Measurements from ENCODE around the gene BCL2L15. TPM values are rescaled to one million over a fixed set of nuclear protein-coding genes. Genes with fewer than 3 reads are reported as not detected.

The BCL2L15 gene
- total RNA-seq, 1 donor from 2014 or later: 0.84 TPM

- H3K9me3 Mint-ChIP-seq: no peaks in the 10 kb centered on the region
- no peak for TF ChIP-seq CTCF (conservative IDR thresholded peaks at IDR 0.05)
- H3K27me3 Mint-ChIP-seq (ENCODE audit: low read depth): peaks cover 8% of the 10 kb centered on the region
- H3K4me1 Mint-ChIP-seq: no peaks in the 10 kb centered on the region
- H3K4me3 Mint-ChIP-seq: no peak overlapping the region
- no peak for DNase-seq (ENCODE audit: low read depth, low spot score)
- no peaks in the 10 kb centered on the region for H3K36me3 Mint-ChIP-seq (ENCODE audit: low read depth)
- no peak overlapping the region for H3K27ac Mint-ChIP-seq (ENCODE audit: unreplicated experiment)
Observed at GRCh38 chr1:113834716-113835115, 52.7 kb downstream of the BCL2L15 start.

Other genes starting within 250 kb of the BCL2L15 start
- 48.5 and 50.2 TPM in 2 replicates for gene PHTF1, start 128.1 kb downstream of the BCL2L15 start, total RNA-seq
- gene RSBN1, start 75.1 kb downstream of the BCL2L15 start, total RNA-seq: 26.8 and 31.1 TPM in 2 replicates
- not detected in 2 replicates for gene PTPN22, start 15.9 kb downstream of the BCL2L15 start, total RNA-seq
- gene AP4B1, start 17.2 kb upstream of the BCL2L15 start, total RNA-seq: 23.6 and 25.3 TPM in 2 replicates
- 21.4 and 21.5 TPM in 2 replicates for gene DCLRE1B, start 17.7 kb upstream of the BCL2L15 start, total RNA-seq
- 53.4 and 57.7 TPM in 2 replicates for gene HIPK1, start 41.7 kb upstream of the BCL2L15 start, total RNA-seq
- 4.3 and 6.1 TPM in 2 replicates for gene OLFML3, start 91.9 kb upstream of the BCL2L15 start, total RNA-seq

Measured in neural crest cell (in vitro differentiated cells).